IMR-90 (cell line): ENCODE data around the gene COPZ2.

Experiments
- BHLHE40 ChIP-seq: fragments of 150-350 bp; IDR thresholded peaks from 2 replicates; pipeline ENCODE4 v1.6.1; 2016; ENCODE audit warnings: mild to moderate bottlenecking, low read depth, low read length
- CEBPB ChIP-seq: IDR thresholded peaks from 2 replicates; pipeline ENCODE4 v1.6.1; 2012; ENCODE audit warnings: low read depth, low read length, improper control_type of control experiment
- CHD1 ChIP-seq: IDR thresholded peaks from 2 replicates; pipeline ENCODE4 v1.6.1; 2012; ENCODE audit warnings: low read depth, low read length, improper control_type of control experiment
- CTCF ChIP-seq: conservative IDR thresholded peaks from 2 replicates; pipeline ENCODE4 v1.5.1; 2012; ENCODE audit warnings: mild to moderate bottlenecking, low read depth, low read length, improper control_type of control experiment
- ELK1 ChIP-seq: fragments of 150-350 bp; IDR thresholded peaks from 2 replicates; pipeline ENCODE4 v1.6.1; 2016; ENCODE audit warnings: low read depth, mild to moderate bottlenecking, low read length, moderate library complexity, borderline replicate concordance
- MXI1 ChIP-seq: IDR thresholded peaks from 2 replicates; pipeline ENCODE4 v1.6.1; 2012; ENCODE audit warnings: low read depth, mild to moderate bottlenecking, low read length, moderate library complexity, borderline replicate concordance
- POLR2A ChIP-seq: IDR thresholded peaks from 2 replicates; pipeline ENCODE4 v1.6.1; 2012; ENCODE audit warnings: mild to moderate bottlenecking, low read depth, low read length
- RAD21 ChIP-seq: IDR thresholded peaks from 2 replicates; pipeline ENCODE4 v1.6.1; 2012; ENCODE audit warnings: low read length, improper control_type of control experiment
- RCOR1 ChIP-seq: IDR thresholded peaks from 2 replicates; pipeline ENCODE4 v1.6.1; 2012; ENCODE audit warnings: mild to moderate bottlenecking, low read length, improper control_type of control experiment; ENCODE audit not compliant: insufficient replicate concordance
- USF2 ChIP-seq: fragments of 150-350 bp; IDR thresholded peaks from 2 replicates; pipeline ENCODE4 v1.6.1; 2017; ENCODE audit warnings: mild to moderate bottlenecking, antibody characterized with exemption, low read length, low read depth

- no peak; the same call in 1 of the 2 replicates for TF ChIP-seq CTCF
- no peak for TF ChIP-seq POLR2A
- TF ChIP-seq MXI1: no peak
- no peak for TF ChIP-seq USF2
- no peak for TF ChIP-seq RAD21
- 0 out of 2 replicates have a peak, but pooled peaks have one; percentile 9 for TF ChIP-seq CEBPB
- no peak for TF ChIP-seq CHD1
- TF ChIP-seq BHLHE40: peak; percentile 26; the same call in 1 of the 2 replicates
- no peak for TF ChIP-seq ELK1
- no peak for TF ChIP-seq RCOR1
Observed at GRCh38 chr17:48016112-48016511, 21.5 kb downstream of the COPZ2 start.
